ENCODE results near the gene MAU2. TPM values are rescaled to one million over a fixed set of nuclear protein-coding genes. Genes with fewer than 3 reads are reported as not detected.
A peak's percentile ranks its signal among the peaks of the same experiment; 100 is the strongest.

The MAU2 gene
- total RNA-seq, 2 donors from 2014 or later = 83.7 to 122 TPM

DNA sequence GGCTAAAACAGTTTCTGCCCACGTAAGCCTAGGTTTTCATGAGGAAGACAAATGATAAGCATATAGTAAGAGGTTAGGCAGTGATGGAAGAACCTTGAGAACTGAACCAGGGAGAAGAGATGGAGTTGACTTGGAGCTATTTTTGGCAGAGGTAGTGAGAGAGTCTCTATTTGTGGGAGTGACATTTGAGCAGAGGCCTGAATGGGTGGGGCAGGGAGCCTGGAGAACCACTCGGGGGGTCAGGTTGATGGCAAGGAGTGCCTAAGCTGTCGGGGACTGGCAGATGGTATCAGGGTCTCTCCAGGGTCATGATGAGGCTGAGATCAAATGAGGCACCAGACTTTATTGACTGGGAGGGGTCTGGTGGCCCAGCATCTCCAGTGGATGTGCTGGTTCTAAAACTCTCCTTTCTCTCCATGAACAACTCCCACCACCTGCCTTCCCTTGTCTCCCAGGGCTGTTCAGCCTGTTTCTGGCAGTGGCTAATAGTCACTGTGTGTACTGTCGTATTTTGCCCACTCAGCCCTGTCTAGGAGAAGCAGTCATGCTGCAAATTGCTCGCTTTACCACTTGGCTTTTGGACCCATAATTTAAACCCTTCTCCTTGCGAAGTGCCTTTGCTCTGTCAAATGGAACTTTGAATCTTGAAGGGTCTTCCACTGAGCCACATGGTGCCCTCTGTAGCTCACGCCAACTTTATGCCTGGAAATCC, 3.6 kb downstream of the MAU2 start:
- Mint-ChIP-seq H3K4me1 (ENCODE audit: low read depth in 2 of 2) (peaks cover 37 to 43% of the 10 kb centered on the region in 2 donors), H3K4me3 (peak overlapping the region; percentile 6)

DNA sequence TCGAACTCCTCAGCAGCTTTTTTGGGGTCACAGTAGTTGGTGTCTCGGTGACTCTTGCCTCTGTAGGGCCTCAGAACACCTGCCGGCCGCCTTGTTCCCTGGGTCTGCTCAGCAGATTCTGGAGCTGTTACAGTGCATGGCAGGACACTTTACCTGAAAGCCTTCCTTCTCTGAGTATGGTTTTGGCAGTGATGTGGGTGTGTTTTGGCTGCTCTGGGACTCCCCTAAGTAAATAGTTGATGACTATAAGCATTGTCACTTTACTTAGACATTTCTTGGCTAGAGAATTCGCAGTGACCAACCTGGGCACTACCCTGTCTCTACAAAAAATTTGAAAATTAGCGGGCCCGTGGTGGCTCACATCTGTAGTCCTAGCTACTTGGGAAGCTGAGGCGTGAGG, 7.0 kb downstream of the MAU2 start:
- DNase-seq (ENCODE audit: low spot score) (no peak), ATAC-seq (no peak)
- Mint-ChIP-seq H3K4me1 (ENCODE audit: low read depth in 2 of 2) (peaks cover 36% of the 10 kb centered on the region in 2 donors), H3K27ac (no peak overlapping the region), H3K36me3 (peaks cover 20% of the 10 kb centered on the region), H3K27me3 (no peaks in the 10 kb centered on the region), H3K9me3 (no peaks in the 10 kb centered on the region), H3K4me3 (no peak overlapping the region)

More for the DNA sequence above, 3.6 kb downstream of the MAU2 start:
- Mint-ChIP-seq H3K9me3 (no peaks in the 10 kb centered on the region), H3K27me3 (no peaks in the 10 kb centered on the region), H3K36me3 (peaks cover 20% of the 10 kb centered on the region), H3K27ac (no peak overlapping the region)
- DNase-seq (ENCODE audit: low spot score) (no peak), ATAC-seq (no peak)

- Mint-ChIP-seq H3K4me1 (ENCODE audit: low read depth in 2 of 2) (peaks cover 30 to 31% of the 10 kb centered on the region in 2 donors), H3K27ac (peak overlapping the region; percentile 52 to 73), H3K36me3 (peaks cover 20% of the 10 kb centered on the region), H3K4me3 (peak overlapping the region; percentile 32), H3K27me3 (no peaks in the 10 kb centered on the region), H3K9me3 (no peaks in the 10 kb centered on the region)
- ATAC-seq (peak in 1 of 2 donors; percentile 64), DNase-seq (ENCODE audit: low spot score) (no peak)
These were observed 8.5 kb downstream of the MAU2 start for GRCh38 chr19:19329126-19329525.

GRCh38 chr19:19334063-19334988, 13.7 kb downstream of the MAU2 start:
- peak overlapping the region in 1 of 2 donors; percentile 64 for H3K27ac Mint-ChIP-seq
- no peaks in the 10 kb centered on the region for H3K36me3 Mint-ChIP-seq

DNA sequence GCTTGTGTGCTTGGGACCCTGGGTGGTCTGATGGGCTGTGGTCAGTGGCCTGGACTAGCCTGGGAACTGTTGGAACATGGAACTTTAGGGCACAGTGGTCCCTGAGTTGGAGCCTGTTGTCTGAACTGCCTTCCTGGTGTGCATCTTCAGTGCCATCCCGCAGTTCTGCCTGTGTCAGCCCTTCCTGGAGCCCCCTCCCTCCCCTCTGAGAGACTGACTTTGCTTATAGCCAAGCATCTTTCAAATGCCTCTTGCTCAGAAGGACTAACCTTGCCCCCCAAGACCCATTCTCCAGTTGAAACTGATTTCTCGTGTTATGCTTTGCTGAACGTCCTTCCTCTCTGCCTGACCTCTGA, 14.3 kb downstream of the MAU2 start:
- Mint-ChIP-seq H3K27me3 (no peaks in the 10 kb centered on the region), H3K4me1 (ENCODE audit: low read depth in 2 of 2) (peaks cover 0 to 7% of the 10 kb centered on the region in 2 donors), H3K9me3 (no peaks in the 10 kb centered on the region), H3K27ac (peak overlapping the region in 1 of 2 donors; percentile 64), H3K36me3 (no peaks in the 10 kb centered on the region), H3K4me3 (no peak overlapping the region)
- ATAC-seq (no peak), DNase-seq (ENCODE audit: low spot score) (no peak)

More at GRCh38 chr19:19334063-19334988, 13.7 kb downstream of the MAU2 start:
- ATAC-seq = no peak
- DNase-seq (ENCODE audit: low spot score) = no peak
- peaks cover 1 to 8% of the 10 kb centered on the region in 2 donors for H3K4me1 Mint-ChIP-seq (ENCODE audit: low read depth in 2 of 2)
- no peaks in the 10 kb centered on the region for H3K9me3 Mint-ChIP-seq
- no peak overlapping the region for H3K4me3 Mint-ChIP-seq
- no peaks in the 10 kb centered on the region for H3K27me3 Mint-ChIP-seq

DNA sequence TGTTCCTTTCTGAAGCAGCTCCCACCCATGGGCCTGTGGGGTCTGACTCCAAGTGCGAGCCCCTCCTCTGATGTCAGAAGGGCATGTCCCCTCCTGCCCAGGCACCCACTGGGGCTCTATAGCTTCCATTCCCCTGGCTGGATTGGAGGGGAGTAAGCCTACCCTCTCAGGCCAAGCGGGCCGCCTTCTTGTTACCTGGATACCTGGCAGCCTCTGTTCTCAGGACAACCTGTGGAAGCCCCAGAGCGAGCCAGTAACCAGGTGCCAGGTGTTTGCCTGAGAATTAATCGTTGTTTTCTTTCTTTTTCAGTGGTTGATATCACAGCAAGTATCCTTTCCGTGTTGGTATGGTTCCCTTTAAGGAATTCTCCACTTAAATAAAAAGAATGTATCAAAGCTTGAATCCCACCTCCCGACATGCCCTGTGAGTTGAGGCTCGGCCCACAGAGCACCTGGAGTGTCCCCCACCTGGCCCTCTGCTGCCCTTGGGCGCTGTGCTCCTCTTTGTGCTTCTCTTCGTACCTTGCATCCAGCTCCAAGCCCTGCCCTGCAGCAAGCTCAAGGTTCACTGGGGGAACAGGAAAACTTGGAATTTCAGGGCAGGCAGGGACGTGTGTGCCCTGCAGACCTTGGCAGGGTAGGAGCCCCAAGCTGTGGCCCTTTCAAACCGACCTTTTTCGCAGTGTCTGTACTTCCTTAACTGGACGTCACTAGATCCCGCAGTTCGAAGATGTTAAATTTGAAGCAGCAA, 15.0 kb downstream of the MAU2 start:
- H3K9me3 Mint-ChIP-seq = no peaks in the 10 kb centered on the region
- H3K27me3 Mint-ChIP-seq = no peaks in the 10 kb centered on the region
- peak overlapping the region in 1 of 2 donors; percentile 64 for H3K27ac Mint-ChIP-seq
- peaks cover 0 to 7% of the 10 kb centered on the region in 2 donors for H3K4me1 Mint-ChIP-seq (ENCODE audit: low read depth in 2 of 2)
- no peak for ATAC-seq
- H3K4me3 Mint-ChIP-seq = no peak overlapping the region
- H3K36me3 Mint-ChIP-seq = no peaks in the 10 kb centered on the region
- no peak for DNase-seq (ENCODE audit: low spot score)

GRCh38 chr19:19336597-19336996, 16.0 kb downstream of the MAU2 start:
- Mint-ChIP-seq H3K27ac (no peak overlapping the region), H3K4me3 (no peak overlapping the region), H3K9me3 (no peaks in the 10 kb centered on the region), H3K36me3 (no peaks in the 10 kb centered on the region), H3K4me1 (ENCODE audit: low read depth in 2 of 2) (peaks cover 0 to 7% of the 10 kb centered on the region in 2 donors), H3K27me3 (no peaks in the 10 kb centered on the region)
- no peak for DNase-seq (ENCODE audit: low spot score)
- no peak for ATAC-seq

- H3K4me3 Mint-ChIP-seq = no peak overlapping the region
- ATAC-seq = no peak
- no peak overlapping the region for H3K27ac Mint-ChIP-seq
- DNase-seq (ENCODE audit: low spot score) = no peak
- H3K27me3 Mint-ChIP-seq = no peaks in the 10 kb centered on the region
- H3K9me3 Mint-ChIP-seq = no peaks in the 10 kb centered on the region
- peaks cover 0 to 7% of the 10 kb centered on the region in 2 donors for H3K4me1 Mint-ChIP-seq (ENCODE audit: low read depth in 2 of 2)
- H3K36me3 Mint-ChIP-seq = no peaks in the 10 kb centered on the region
These were observed 16.5 kb downstream of the MAU2 start for GRCh38 chr19:19337120-19337519.

DNA sequence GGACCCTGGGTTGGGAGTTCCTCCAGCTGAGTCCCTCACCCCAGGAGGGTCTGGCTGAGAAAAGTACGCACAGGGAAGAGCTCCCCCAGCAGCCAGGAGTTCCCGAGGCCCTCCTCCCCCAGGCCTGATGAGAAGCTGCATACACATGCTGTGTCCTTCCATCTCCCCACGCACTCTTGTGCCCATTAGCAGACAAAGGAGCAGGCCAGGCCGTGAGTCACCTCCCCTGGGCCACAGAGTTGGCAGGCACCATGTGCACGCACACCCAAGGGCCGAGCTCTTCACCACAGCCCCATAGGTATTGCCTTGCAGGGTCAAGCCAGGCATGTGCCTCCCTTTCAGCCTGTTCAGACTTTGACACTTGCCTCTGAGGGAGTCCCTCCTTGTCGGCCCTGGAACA, 17.5 kb downstream of the MAU2 start:
- peaks cover 0 to 7% of the 10 kb centered on the region in 2 donors for H3K4me1 Mint-ChIP-seq (ENCODE audit: low read depth in 2 of 2)
- H3K4me3 Mint-ChIP-seq = no peak overlapping the region
- ATAC-seq (no peak), DNase-seq (ENCODE audit: low spot score) (no peak)
- no peaks in the 10 kb centered on the region for H3K36me3 Mint-ChIP-seq
- no peak overlapping the region for H3K27ac Mint-ChIP-seq
- no peaks in the 10 kb centered on the region for H3K27me3 Mint-ChIP-seq
- no peaks in the 10 kb centered on the region for H3K9me3 Mint-ChIP-seq

- DNase-seq (ENCODE audit: low spot score) = no peak
- no peaks in the 10 kb centered on the region for H3K27me3 Mint-ChIP-seq
- no peak overlapping the region for H3K27ac Mint-ChIP-seq
- H3K4me3 Mint-ChIP-seq = no peak overlapping the region
- H3K4me1 Mint-ChIP-seq (ENCODE audit: low read depth in 2 of 2) = no peaks in the 10 kb centered on the region
- no peaks in the 10 kb centered on the region for H3K9me3 Mint-ChIP-seq
- no peaks in the 10 kb centered on the region for H3K36me3 Mint-ChIP-seq
- no peak for ATAC-seq
These were observed 20.4 kb downstream of the MAU2 start for GRCh38 chr19:19341026-19341425.

GRCh38 chr19:19342086-19343015, 21.7 kb downstream of the MAU2 start:
- ATAC-seq (peak in 1 of 2 donors; percentile 18), DNase-seq (ENCODE audit: low spot score) (no peak)
- Mint-ChIP-seq H3K27ac (no peak overlapping the region), H3K4me3 (no peak overlapping the region), H3K36me3 (no peaks in the 10 kb centered on the region), H3K4me1 (ENCODE audit: low read depth in 2 of 2) (no peaks in the 10 kb centered on the region), H3K27me3 (no peaks in the 10 kb centered on the region), H3K9me3 (no peaks in the 10 kb centered on the region)

GRCh38 chr19:19343016-19343362, 22.4 kb downstream of the MAU2 start:
- H3K27ac Mint-ChIP-seq = no peak overlapping the region
- no peak overlapping the region for H3K4me3 Mint-ChIP-seq
- no peaks in the 10 kb centered on the region for H3K9me3 Mint-ChIP-seq
- no peak for ATAC-seq
- H3K4me1 Mint-ChIP-seq (ENCODE audit: low read depth in 2 of 2) = no peaks in the 10 kb centered on the region
- DNase-seq (ENCODE audit: low spot score) = no peak
- H3K27me3 Mint-ChIP-seq = no peaks in the 10 kb centered on the region
- H3K36me3 Mint-ChIP-seq = no peaks in the 10 kb centered on the region

- H3K27me3 Mint-ChIP-seq = no peaks in the 10 kb centered on the region
These were observed 23.1 kb downstream of the MAU2 start for GRCh38 chr19:19343762-19344161.

More at GRCh38 chr19:19343762-19344161, 23.1 kb downstream of the MAU2 start:
- Mint-ChIP-seq H3K9me3 (no peaks in the 10 kb centered on the region), H3K4me3 (no peak overlapping the region), H3K27ac (no peak overlapping the region), H3K4me1 (ENCODE audit: low read depth in 2 of 2) (no peaks in the 10 kb centered on the region), H3K36me3 (no peaks in the 10 kb centered on the region)
- DNase-seq (ENCODE audit: low spot score) (no peak), ATAC-seq (no peak)

Data from natural killer cell treated with Interleukin-12 subunit alpha and Interleukin-12 subunit beta and Interleukin-15 and Interleukin-18, amount 100 ng/mL, for 72 hours (primary cell).